ENCODE data around the gene NANS. TPM values are rescaled to one million over a fixed set of nuclear protein-coding genes. Genes with fewer than 3 reads are reported as not detected.
A peak's percentile ranks its signal among the peaks of the same experiment; 100 is the strongest.
"Not testable (repeated sequence)": the region's sequence is repeated elsewhere in the genome, so short reads cannot be mapped to it uniquely, and the experiment has no call there.

The NANS gene
- total RNA-seq, 1 donor from 2014 or later, result 53.8 TPM

DNA sequence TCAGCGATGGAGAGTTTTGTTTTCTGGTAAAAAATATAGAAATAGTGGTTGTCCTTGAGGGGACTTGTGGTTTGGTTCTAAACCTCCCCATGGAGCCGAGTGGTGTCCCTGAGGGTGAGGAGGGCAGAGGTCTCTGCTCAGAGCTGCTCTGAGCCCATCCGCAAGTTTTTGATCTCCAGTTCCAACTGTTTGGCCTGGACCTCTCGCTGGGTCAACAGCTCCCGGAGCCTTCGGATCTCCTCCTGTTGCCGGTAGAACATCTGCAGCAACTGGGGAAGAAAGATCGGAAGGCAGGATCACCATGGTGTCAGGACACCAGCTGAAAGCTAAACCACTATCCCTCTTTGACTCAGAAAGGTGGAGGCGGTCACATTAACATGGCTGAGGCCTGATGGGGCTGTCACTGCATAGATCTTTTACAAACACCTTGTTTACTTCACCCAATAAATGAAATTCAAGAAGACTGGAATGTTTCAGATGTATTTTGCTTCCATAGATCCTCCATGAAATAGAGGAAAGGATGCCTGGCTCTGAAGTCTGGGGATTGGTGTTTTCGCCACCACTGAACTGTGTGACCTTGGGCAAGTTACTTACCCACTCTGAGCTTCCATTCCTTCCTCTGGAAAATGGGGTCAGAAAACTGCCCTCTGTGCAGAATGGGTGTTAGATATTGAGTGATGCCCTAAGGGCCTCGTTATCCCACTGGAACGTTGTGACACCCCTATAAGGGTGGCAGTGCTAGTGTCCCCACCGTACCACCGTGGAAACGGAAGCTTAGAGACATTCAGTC, 68.3 kb downstream of the NANS start:
- H3K27me3 ChIP-seq, result no peaks in the 10 kb centered on the region

GRCh38 chr9:98127226-98127625, 70.7 kb downstream of the NANS start:
- Histone ChIP-seq H3K9me3 (no peaks in the 10 kb centered on the region), H3K4me3 (no peak overlapping the region), H3K27me3 (no peaks in the 10 kb centered on the region), H3K4me1 (no peaks in the 10 kb centered on the region), H3K36me3 (no peaks in the 10 kb centered on the region), H3K27ac (no peak overlapping the region)
- no peak for DNase-seq
- intact Hi-C loops (cut with DNase I), result no loop called here
- no peak for ATAC-seq
- TF ChIP-seq, protein P1, sequence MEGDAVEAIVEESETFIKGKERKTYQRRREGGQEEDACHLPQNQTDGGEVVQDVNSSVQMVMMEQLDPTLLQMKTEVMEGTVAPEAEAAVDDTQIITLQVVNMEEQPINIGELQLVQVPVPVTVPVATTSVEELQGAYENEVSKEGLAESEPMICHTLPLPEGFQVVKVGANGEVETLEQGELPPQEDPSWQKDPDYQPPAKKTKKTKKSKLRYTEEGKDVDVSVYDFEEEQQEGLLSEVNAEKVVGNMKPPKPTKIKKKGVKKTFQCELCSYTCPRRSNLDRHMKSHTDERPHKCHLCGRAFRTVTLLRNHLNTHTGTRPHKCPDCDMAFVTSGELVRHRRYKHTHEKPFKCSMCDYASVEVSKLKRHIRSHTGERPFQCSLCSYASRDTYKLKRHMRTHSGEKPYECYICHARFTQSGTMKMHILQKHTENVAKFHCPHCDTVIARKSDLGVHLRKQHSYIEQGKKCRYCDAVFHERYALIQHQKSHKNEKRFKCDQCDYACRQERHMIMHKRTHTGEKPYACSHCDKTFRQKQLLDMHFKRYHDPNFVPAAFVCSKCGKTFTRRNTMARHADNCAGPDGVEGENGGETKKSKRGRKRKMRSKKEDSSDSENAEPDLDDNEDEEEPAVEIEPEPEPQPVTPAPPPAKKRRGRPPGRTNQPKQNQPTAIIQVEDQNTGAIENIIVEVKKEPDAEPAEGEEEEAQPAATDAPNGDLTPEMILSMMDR (IDR thresholded peaks at IDR 0.05), result no peak

More for the DNA sequence above, 68.3 kb downstream of the NANS start:
- no peak overlapping the region for H3K27ac ChIP-seq
- intact Hi-C loops (cut with DNase I), result no loop called here
- ATAC-seq (no peak), DNase-seq (no peak)
- H3K4me1 ChIP-seq, result peaks cover 15% of the 10 kb centered on the region
- H3K9me3 ChIP-seq, result no peaks in the 10 kb centered on the region
- TF ChIP-seq, protein P1 (IDR thresholded peaks at IDR 0.05), result no peak
- no peak overlapping the region for H3K4me3 ChIP-seq
- H3K36me3 ChIP-seq, result no peaks in the 10 kb centered on the region

DNA sequence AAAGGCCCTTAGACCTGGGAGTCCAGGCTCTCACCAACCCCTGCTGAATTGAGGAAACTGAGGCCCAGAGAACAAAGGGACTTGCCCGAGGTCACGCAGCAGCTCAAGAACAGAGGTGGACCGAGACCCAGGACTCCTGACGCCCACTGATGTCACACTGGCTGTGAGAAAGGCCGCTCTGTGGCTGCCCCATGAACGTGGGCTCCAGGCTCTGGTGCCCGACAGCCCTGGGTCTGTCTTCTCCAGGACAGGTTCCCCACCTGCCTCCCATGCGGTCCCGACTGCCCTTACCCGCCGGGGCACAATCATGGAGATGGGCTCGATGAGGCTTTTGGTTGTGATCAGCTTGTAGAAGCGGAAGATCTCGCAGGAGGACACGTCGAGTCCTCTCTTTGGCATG, 71.8 kb downstream of the NANS start:
- no peak for ATAC-seq
- peak; percentile 32 for DNase-seq
- intact Hi-C loops (cut with DNase I), result no loop called here
- Histone ChIP-seq H3K27ac (peak overlapping the region; percentile 30), H3K9me3 (no peaks in the 10 kb centered on the region), H3K36me3 (no peaks in the 10 kb centered on the region), H3K4me1 (no peaks in the 10 kb centered on the region), H3K4me3 (no peak overlapping the region), H3K27me3 (no peaks in the 10 kb centered on the region)
- TF ChIP-seq, protein P1 (IDR thresholded peaks at IDR 0.05), result no peak

DNA sequence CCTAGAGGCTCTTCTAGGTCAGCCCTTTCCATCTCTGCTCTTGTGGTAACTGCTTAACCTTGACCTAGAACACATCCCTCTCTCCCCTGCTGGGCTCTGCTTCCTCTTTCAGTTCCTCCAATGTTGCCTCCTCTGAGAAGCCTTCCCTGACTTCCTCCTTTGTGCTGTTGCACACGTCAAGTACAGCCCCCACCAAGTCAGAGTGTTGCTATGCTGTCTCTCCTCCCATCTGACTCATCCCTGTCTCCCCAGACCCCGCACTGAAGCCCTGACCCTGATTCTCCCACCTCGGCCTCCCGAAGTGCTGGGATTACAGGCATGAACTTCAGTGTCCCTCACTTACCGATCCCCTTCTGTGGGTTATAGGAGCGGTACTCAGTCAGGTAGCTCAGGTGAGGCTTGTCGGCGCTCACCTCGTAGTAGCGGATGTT, 72.9 kb downstream of the NANS start:
- TF ChIP-seq, protein P1 (IDR thresholded peaks at IDR 0.05), result no peak
- DNase-seq, result no peak
- H3K9me3 ChIP-seq, result no peaks in the 10 kb centered on the region
- peak; percentile 93 for ATAC-seq
- peak overlapping the region; percentile 30 for H3K27ac ChIP-seq
- no peaks in the 10 kb centered on the region for H3K27me3 ChIP-seq
- intact Hi-C loops (cut with DNase I), result no loop called here
- no peaks in the 10 kb centered on the region for H3K36me3 ChIP-seq
- H3K4me1 ChIP-seq, result no peaks in the 10 kb centered on the region
- H3K4me3 ChIP-seq, result no peak overlapping the region

DNA sequence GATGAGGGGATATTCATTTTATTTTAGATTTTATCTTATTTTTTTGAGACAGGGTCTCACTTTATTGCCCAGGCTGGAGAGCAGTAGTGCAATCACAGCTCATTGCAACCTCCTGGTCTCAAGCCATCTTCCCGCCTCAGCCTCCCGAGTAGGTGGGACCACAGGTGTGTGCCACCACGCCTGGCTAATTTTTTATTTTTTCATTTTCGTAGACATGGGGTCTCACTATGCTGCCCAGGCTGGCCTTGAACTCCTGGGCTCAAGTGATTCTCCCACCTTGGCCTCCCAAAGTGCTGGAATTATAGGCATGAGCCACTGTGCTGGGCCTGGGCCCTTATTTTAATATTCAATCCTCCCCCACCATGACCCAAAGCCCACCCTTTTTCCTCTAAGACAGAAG, 73.5 kb downstream of the NANS start:
- H3K4me1 ChIP-seq; H3K4me3 ChIP-seq; intact Hi-C loops (cut with DNase I); H3K36me3 ChIP-seq; H3K27me3 ChIP-seq; ATAC-seq; H3K9me3 ChIP-seq; DNase-seq; H3K27ac ChIP-seq: not testable (repeated sequence)

DNA sequence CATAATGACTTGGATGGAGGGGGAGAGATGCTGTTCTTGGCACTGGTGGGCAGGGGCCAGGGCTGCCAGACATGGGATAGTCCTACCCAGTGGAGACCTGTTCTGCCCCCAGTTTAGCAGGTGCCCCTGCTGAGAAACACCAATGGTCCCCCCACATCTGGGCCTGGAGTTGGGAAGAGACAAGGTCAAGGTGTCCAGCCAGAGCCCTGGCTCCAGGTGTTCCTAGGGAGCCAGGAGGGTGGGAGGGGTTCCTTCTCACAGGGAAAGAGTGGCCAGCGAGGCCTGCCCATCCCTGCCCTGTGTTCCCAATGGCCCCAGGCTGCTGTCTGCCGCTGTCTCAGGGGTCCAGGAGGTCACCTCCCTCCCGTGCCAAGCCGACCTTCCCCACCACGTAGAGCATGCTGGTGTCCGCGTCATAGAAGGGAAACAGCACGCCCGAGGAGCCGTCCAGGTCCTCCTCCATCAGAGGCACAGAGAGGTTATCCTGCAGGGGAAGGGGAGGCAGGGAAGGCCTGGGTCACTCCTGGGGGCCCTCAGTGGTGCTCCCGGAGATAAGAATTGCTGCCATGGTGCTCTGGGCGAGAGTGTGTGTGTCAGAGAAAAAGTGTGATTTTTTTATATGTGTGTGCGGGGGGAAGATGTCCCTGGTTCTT, 74.2 kb downstream of the NANS start:
- ATAC-seq (no peak), DNase-seq (no peak)
- no peaks in the 10 kb centered on the region for H3K4me1 ChIP-seq
- no peaks in the 10 kb centered on the region for H3K36me3 ChIP-seq
- TF ChIP-seq, protein P1 (IDR thresholded peaks at IDR 0.05), result no peak
- H3K27ac ChIP-seq, result no peak overlapping the region
- no peak overlapping the region for H3K4me3 ChIP-seq
- no peaks in the 10 kb centered on the region for H3K27me3 ChIP-seq
- H3K9me3 ChIP-seq, result no peaks in the 10 kb centered on the region
- intact Hi-C loops (cut with DNase I), result no loop called here

Measured in upper lobe of right lung (tissue), 1 donor.